Endothelial cell of umbilical vein (primary cell): ENCODE measurements around the gene PROZ.

Source experiments
- CTCF ChIP-seq, 2 donors: IDR thresholded peaks; 1 replicate in 1 of 2; 2 replicates in 1 of 2; pipeline ENCODE4 v1.5.1; 2011; ENCODE audit warnings: low read length in 2 of 2, mild to moderate bottlenecking in 2 of 2, moderate library complexity in 2 of 2, control low read depth in 1 of 2, inconsistent platforms in 1 of 2, low read depth in 1 of 2; ENCODE audit not compliant: insufficient read depth in 1 of 2; ENCODE audit errors: extremely low read depth in 1 of 2
- MAX ChIP-seq: IDR thresholded peaks from 2 replicates; pipeline ENCODE4 v1.6.1; 2011; ENCODE audit not compliant: insufficient read depth, insufficient read length
- POLR2AphosphoS5 ChIP-seq: IDR thresholded peaks from 2 replicates; pipeline ENCODE4 v1.6.1; 2012; ENCODE audit warnings: low read depth, mild to moderate bottlenecking, control low read depth, low read length, moderate library complexity; ENCODE audit not compliant: insufficient read depth

- TF ChIP-seq CTCF (IDR thresholded peaks at IDR 0.05; ENCODE audit: extremely low read depth in 1 of 2, insufficient read depth in 1 of 2, low read depth in 1 of 2, low read length in 2 of 2) (no peak), MAX (no peak), POLR2AphosphoS5 (no peak)
Measured at GRCh38 chr13:113209336-113209758, 50.9 kb downstream of the PROZ start, which contains the start of gene CUL4A.
